Activated T-helper 1 cell treated with anti-CD3 and anti-CD28 coated beads, Interleukin-2, amount 50 U/mL, for 16 hours (primary cell): ENCODE data around the gene LZIC.

Source experiments
- DNase-seq, 2 donors: peaks; one replicate each; pipeline ENCODE4 v3.0.0-alpha.2; 2020; ENCODE audit warnings: low read depth in 1 of 2, low spot score in 1 of 2

Gene LZIC

GRCh38 chr1:9910423-9911178 lies 32.6 kb downstream of the LZIC start:
- DNase-seq: peak; percentile 100

GRCh38 chr1:9910076-9910422 lies 33.1 kb downstream of the LZIC start, which contains the start of gene CTNNBIP1:
Gene CTNNBIP1, minus strand, starts transcription at chr1:9910269. Its CDS starts 38,205 bp downstream, at chr1:9872064.
- no peak for DNase-seq

- peak in 1 of 2 donors; percentile 11 for DNase-seq
These were observed 33.8 kb downstream of the LZIC start for GRCh38 chr1:9909234-9910046.

- DNase-seq: no peak
These were observed 34.3 kb downstream of the LZIC start for GRCh38 chr1:9908871-9909233.

GRCh38 chr1:9907441-9907840 lies 35.8 kb downstream of the LZIC start:
- no peak for DNase-seq

GRCh38 chr1:9906466-9906865 lies 36.7 kb downstream of the LZIC start:
- DNase-seq: no peak

- no peak for DNase-seq
These were observed 38.2 kb downstream of the LZIC start for GRCh38 chr1:9905010-9905409.

GRCh38 chr1:9904596-9904995 lies 38.6 kb downstream of the LZIC start:
- no peak for DNase-seq

- no peak for DNase-seq
These were observed 39.2 kb downstream of the LZIC start for GRCh38 chr1:9903801-9904527.

- no peak for DNase-seq
These were observed 41.1 kb downstream of the LZIC start for GRCh38 chr1:9902060-9902452.

GRCh38 chr1:9901148-9902059 lies 41.8 kb downstream of the LZIC start:
- DNase-seq: no peak

GRCh38 chr1:9900142-9901043 lies 42.8 kb downstream of the LZIC start:
- no peak for DNase-seq

- DNase-seq: no peak
These were observed 49.1 kb downstream of the LZIC start for GRCh38 chr1:9894115-9894514.

GRCh38 chr1:9892563-9893528 lies 50.3 kb downstream of the LZIC start:
- DNase-seq: no peak

- DNase-seq: no peak
These were observed 52.0 kb downstream of the LZIC start for GRCh38 chr1:9891207-9891606.

- DNase-seq: no peak
These were observed 52.9 kb downstream of the LZIC start for GRCh38 chr1:9890224-9890731.

- no peak for DNase-seq
These were observed 53.8 kb downstream of the LZIC start for GRCh38 chr1:9889411-9889810.

GRCh38 chr1:9888886-9889285 lies 54.3 kb downstream of the LZIC start:
- DNase-seq: no peak
